GM13977 (cell line): Measurements from ENCODE around the gene ZMYND19.

Experiments used
- DNase-seq: peaks from one replicate; pipeline ENCODE4 v3.0.0; 2012; ENCODE audit warnings: low spot score
- CTCF ChIP-seq: IDR thresholded peaks from 2 replicates; pipeline ENCODE4 v1.5.1; 2012; ENCODE audit warnings: mild to moderate bottlenecking, control low read depth; ENCODE audit not compliant: insufficient read depth; ENCODE audit errors: extremely low read depth, missing control alignments
- in situ Hi-C: fragments of 300-500 bp; cut with MboI; formaldehyde crosslinking; loops from one replicate; pipeline ENCODE4 v1.12.0; 2022; ENCODE audit warnings: low sequenced_read_pairs, low pct_unique_long_range_greater_than_20kb, mixed read lengths, inconsistent platforms; ENCODE audit not compliant: unreplicated experiment

The ZMYND19 gene

GRCh38 chr9:137580954-137581322 lies 9.4 kb downstream of the ZMYND19 start:
- DNase-seq: no peak
- in situ Hi-C loops: no loop called here
- no peak for TF ChIP-seq CTCF

- in situ Hi-C loops: no loop called here
- TF ChIP-seq CTCF: no peak
- DNase-seq: no peak
These were observed 9.9 kb downstream of the ZMYND19 start for GRCh38 chr9:137580209-137580953.

GRCh38 chr9:137579259-137579604 lies 11.1 kb downstream of the ZMYND19 start:
- in situ Hi-C loops: no loop called here
- DNase-seq: no peak
- TF ChIP-seq CTCF: no peak

- TF ChIP-seq CTCF: peak; percentile 98
- DNase-seq: peak; percentile 99
- in situ Hi-C loops: no loop called here
These were observed 11.6 kb downstream of the ZMYND19 start, which contains the start of gene DPH7 for GRCh38 chr9:137578518-137579258. Gene DPH7 (minus strand): TSS chr9:137578925. CDS start chr9:137578777, 148 bp downstream.

GRCh38 chr9:137575716-137576411 lies 14.4 kb downstream of the ZMYND19 start:
- TF ChIP-seq CTCF: no peak
- no peak for DNase-seq
- in situ Hi-C loops: no loop called here

GRCh38 chr9:137575364-137575715 lies 15.0 kb downstream of the ZMYND19 start:
- in situ Hi-C loops: no loop called here
- TF ChIP-seq CTCF: no peak
- DNase-seq: no peak
